Astrocyte (in vitro differentiated cells and primary cell): ENCODE measurements around the gene UBE4B. TPM values are rescaled to one million over a fixed set of nuclear protein-coding genes. Genes with fewer than 3 reads are reported as not detected.
"Not testable (repeated sequence)": the region's sequence is repeated elsewhere in the genome, so short reads cannot be mapped to it uniquely, and the experiment has no call there.

Experiments
- DNase-seq: peaks from one replicate; pipeline ENCODE4 v3.0.0-alpha.2; 2010; ENCODE audit warnings: low read depth
- FAIRE-seq: peaks from 2 replicates; lab custom pipeline; 2011; peaks lifted over from hg19 to GRCh38; lab: Jason Lieb, UNC
- H2AFZ ChIP-seq: 2 replicates; pipeline ENCODE4 v1.6.0; 2012; ENCODE audit warnings: low read depth, low read length, inconsistent platforms
- H3K27ac ChIP-seq: 2 replicates; pipeline ENCODE4 v1.5.1; 2011; ENCODE audit warnings: low read depth, low read length, inconsistent platforms
- H3K27me3 ChIP-seq: 2 replicates; pipeline ENCODE4 v1.6.0; 2011; ENCODE audit warnings: low read length, inconsistent platforms; ENCODE audit not compliant: insufficient read depth
- H3K36me3 ChIP-seq: 2 replicates; pipeline ENCODE4 v1.5.1; 2011; ENCODE audit warnings: low read length, inconsistent platforms; ENCODE audit not compliant: insufficient read depth
- H3K4me1 ChIP-seq: 2 replicates; pipeline ENCODE4 v1.5.1; 2011; ENCODE audit warnings: low read length, inconsistent platforms; ENCODE audit not compliant: insufficient read depth
- H3K4me2 ChIP-seq: 2 replicates; pipeline ENCODE4 v1.6.0; 2012; ENCODE audit warnings: low read length, inconsistent platforms
- H3K4me3 ChIP-seq: 2 replicates; pipeline ENCODE4 v1.5.1; 2011; ENCODE audit warnings: low read depth, mild to moderate bottlenecking, low read length, inconsistent platforms; ENCODE audit not compliant: insufficient read depth
- H3K79me2 ChIP-seq: 2 replicates; pipeline ENCODE4 v1.6.0; 2012; ENCODE audit warnings: mild to moderate bottlenecking, low read length, inconsistent platforms; ENCODE audit not compliant: insufficient read depth
- H3K9ac ChIP-seq: 2 replicates; pipeline ENCODE4 v1.6.0; 2012; ENCODE audit warnings: mild to moderate bottlenecking, low read length, inconsistent platforms
- H3K9me3 ChIP-seq: 2 replicates; pipeline ENCODE4 v1.5.1; 2012; ENCODE audit warnings: low read depth, mild to moderate bottlenecking, low read length, inconsistent platforms; ENCODE audit not compliant: insufficient read depth
- H4K20me1 ChIP-seq: 2 replicates; pipeline ENCODE4 v1.6.0; 2012; ENCODE audit warnings: low read length, inconsistent platforms; ENCODE audit not compliant: insufficient read depth
- H3K27ac Mint-ChIP-seq: one replicate; pipeline ENCODE4 v1.8.0; 2021; ENCODE audit warnings: mild to moderate bottlenecking, mixed read lengths; ENCODE audit not compliant: unreplicated experiment
- H3K27me3 Mint-ChIP-seq: one replicate; pipeline ENCODE4 v1.8.0; 2021; ENCODE audit warnings: low read depth, mixed read lengths; ENCODE audit not compliant: unreplicated experiment
- H3K36me3 Mint-ChIP-seq: one replicate; pipeline ENCODE4 v1.8.0; 2021; ENCODE audit warnings: low read depth, mixed read lengths; ENCODE audit not compliant: unreplicated experiment
- H3K4me1 Mint-ChIP-seq: one replicate; pipeline ENCODE4 v1.8.0; 2021; ENCODE audit warnings: low read depth, mixed read lengths; ENCODE audit not compliant: unreplicated experiment
- H3K4me3 Mint-ChIP-seq: one replicate; pipeline ENCODE4 v1.8.0; 2021; ENCODE audit warnings: mild to moderate bottlenecking, moderate library complexity, mixed read lengths; ENCODE audit not compliant: unreplicated experiment
- H3K9me3 Mint-ChIP-seq: one replicate; pipeline ENCODE4 v1.8.0; 2021; ENCODE audit warnings: mild to moderate bottlenecking, mixed read lengths; ENCODE audit not compliant: unreplicated experiment
- CTCF ChIP-seq: IDR thresholded peaks from 2 replicates; pipeline ENCODE4 v1.5.1; 2011; ENCODE audit warnings: low read depth, mild to moderate bottlenecking, inconsistent platforms, low read length, moderate library complexity; ENCODE audit not compliant: insufficient read depth
- EZH2 ChIP-seq: IDR thresholded peaks from 2 replicates; pipeline ENCODE4 v1.6.1; 2012; ENCODE audit warnings: mild to moderate bottlenecking, low read length, inconsistent platforms; ENCODE audit not compliant: insufficient read depth
- total RNA-seq: library from RNA; stranded (reverse); gene quantifications from 2 replicates; pipeline ENCODE4 v1.2.1, GENCODE V29; 2021

The UBE4B gene
- total RNA-seq, 1 donor from 2014 or later: 41.5 TPM

DNA sequence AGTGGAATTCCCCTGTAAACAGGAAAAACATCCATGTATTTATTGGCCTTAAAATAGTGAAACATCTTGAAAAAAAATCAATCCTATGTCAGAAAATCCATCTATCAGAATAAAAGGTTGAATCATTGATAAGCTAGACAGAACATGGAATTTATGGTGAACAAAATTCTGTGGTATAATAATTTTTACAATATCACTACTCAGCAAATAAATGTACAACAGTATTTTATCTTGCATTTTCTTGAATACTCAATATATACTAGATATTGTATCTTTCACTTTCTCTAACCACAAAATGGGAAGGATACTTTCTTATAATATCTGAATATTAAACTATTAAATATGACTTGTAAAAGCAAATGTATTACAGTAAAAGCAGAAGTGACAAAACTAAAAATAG lies 5.7 kb upstream of the UBE4B start:
- Mint-ChIP-seq H3K4me1 (peaks cover under 1% of the 10 kb centered on the region), H3K27me3 (no peaks in the 10 kb centered on the region), H3K36me3 (no peaks in the 10 kb centered on the region), H3K4me3 (no peak overlapping the region), H3K9me3 (no peaks in the 10 kb centered on the region), H3K27ac (no peak overlapping the region)
- Histone ChIP-seq H3K79me2 (no peaks in the 10 kb centered on the region), H3K4me2 (no peak overlapping the region), H3K4me1 (peaks cover 12% of the 10 kb centered on the region), H3K9ac (no peak overlapping the region), H2AFZ (no peak overlapping the region), H3K36me3 (no peaks in the 10 kb centered on the region), H4K20me1 (no peaks in the 10 kb centered on the region), H3K4me3 (no peak overlapping the region), H3K27ac (no peak overlapping the region), H3K9me3 (no peaks in the 10 kb centered on the region), H3K27me3 (no peaks in the 10 kb centered on the region)
- TF ChIP-seq EZH2: no peak
- TF ChIP-seq CTCF: no peak
- no peak for DNase-seq
- FAIRE-seq: no peak

DNA sequence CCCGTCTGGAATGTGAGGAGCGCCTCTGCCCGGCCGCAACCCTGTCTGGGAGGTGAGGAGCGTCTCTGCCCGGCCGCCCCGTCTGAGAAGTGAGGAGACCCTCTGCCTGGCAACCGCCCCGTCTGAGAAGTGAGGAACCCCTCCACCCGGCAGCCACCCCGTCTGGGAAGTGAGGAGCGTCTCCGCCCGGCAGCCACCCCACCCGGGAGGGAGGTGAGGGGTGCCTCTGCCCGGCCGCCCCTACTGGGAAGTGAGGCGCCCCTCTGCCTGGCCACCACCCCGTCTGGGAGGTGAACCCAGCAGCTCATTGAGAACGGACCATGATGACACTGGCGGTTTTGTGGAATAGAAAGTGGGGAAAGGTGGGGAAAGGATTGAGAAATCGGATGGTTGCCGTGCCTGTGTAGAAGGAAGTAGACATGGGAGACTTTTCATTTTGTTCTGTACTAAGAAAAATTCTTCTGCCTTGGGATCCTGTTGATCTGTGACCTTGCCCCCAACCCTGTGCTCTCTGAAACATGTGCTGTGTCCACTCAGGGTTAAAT lies 3.7 kb upstream of the UBE4B start:
- H3K36me3 ChIP-seq, DNase-seq, H3K4me2 ChIP-seq, H3K9me3 Mint-ChIP-seq, H3K4me3 Mint-ChIP-seq, H3K79me2 ChIP-seq, H3K27me3 Mint-ChIP-seq, H3K9me3 ChIP-seq, H3K4me1 Mint-ChIP-seq, H3K36me3 Mint-ChIP-seq, H3K27ac Mint-ChIP-seq, H2AFZ ChIP-seq, H3K27me3 ChIP-seq, FAIRE-seq, H4K20me1 ChIP-seq, H3K27ac ChIP-seq, H3K4me3 ChIP-seq, H3K9ac ChIP-seq: not testable (repeated sequence)
- H3K4me1 ChIP-seq: peaks cover 17% of the 10 kb centered on the region

DNA sequence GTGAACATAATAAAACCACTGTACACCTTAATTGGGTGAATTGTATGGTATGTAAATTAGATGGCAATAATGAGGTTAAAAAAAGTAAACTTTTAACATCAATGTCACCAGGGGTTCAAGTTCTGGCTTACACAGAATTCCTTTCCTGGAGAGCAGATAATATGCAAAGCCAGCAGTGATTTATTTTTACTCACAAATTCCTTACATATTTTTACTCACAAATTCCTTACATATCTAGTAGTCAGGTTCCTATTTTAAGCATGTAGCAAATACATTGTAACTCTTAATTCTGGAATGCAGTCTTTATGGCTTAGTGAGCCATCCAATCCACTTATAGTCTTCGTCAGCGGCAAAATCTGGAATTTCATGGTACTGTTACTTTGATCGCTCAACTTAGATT lies 1.3 kb upstream of the UBE4B start:
- Mint-ChIP-seq H3K4me1 (peaks cover 5% of the 10 kb centered on the region), H3K9me3 (no peaks in the 10 kb centered on the region), H3K36me3 (no peaks in the 10 kb centered on the region), H3K4me3 (no peak overlapping the region), H3K27me3 (no peaks in the 10 kb centered on the region), H3K27ac (peak overlapping the region; percentile 58)
- Histone ChIP-seq H3K4me2 (peak overlapping the region; percentile 34), H4K20me1 (peaks cover 9% of the 10 kb centered on the region), H3K4me1 (peaks cover 17% of the 10 kb centered on the region), H3K9me3 (no peaks in the 10 kb centered on the region), H3K4me3 (no peak overlapping the region), H3K27ac (no peak overlapping the region), H3K79me2 (peaks cover 23% of the 10 kb centered on the region), H3K27me3 (no peaks in the 10 kb centered on the region), H3K36me3 (no peaks in the 10 kb centered on the region), H2AFZ (no peak overlapping the region), H3K9ac (no peak overlapping the region)
- peak; percentile 81 for DNase-seq
- FAIRE-seq: peak; percentile 50
- no peak for TF ChIP-seq EZH2
- TF ChIP-seq CTCF: no peak
